Measurements from ENCODE around the gene CAMLG. TPM values are rescaled to one million over a fixed set of nuclear protein-coding genes. Genes with fewer than 3 reads are reported as not detected.
"Not testable (repeated sequence)": the region's sequence is repeated elsewhere in the genome, so short reads cannot be mapped to it uniquely, and the experiment has no call there.

The CAMLG gene
- 10 to 100 TPM; 33.3 to 49.7 (median 34.2) TPM for polyA plus RNA-seq

DNA sequence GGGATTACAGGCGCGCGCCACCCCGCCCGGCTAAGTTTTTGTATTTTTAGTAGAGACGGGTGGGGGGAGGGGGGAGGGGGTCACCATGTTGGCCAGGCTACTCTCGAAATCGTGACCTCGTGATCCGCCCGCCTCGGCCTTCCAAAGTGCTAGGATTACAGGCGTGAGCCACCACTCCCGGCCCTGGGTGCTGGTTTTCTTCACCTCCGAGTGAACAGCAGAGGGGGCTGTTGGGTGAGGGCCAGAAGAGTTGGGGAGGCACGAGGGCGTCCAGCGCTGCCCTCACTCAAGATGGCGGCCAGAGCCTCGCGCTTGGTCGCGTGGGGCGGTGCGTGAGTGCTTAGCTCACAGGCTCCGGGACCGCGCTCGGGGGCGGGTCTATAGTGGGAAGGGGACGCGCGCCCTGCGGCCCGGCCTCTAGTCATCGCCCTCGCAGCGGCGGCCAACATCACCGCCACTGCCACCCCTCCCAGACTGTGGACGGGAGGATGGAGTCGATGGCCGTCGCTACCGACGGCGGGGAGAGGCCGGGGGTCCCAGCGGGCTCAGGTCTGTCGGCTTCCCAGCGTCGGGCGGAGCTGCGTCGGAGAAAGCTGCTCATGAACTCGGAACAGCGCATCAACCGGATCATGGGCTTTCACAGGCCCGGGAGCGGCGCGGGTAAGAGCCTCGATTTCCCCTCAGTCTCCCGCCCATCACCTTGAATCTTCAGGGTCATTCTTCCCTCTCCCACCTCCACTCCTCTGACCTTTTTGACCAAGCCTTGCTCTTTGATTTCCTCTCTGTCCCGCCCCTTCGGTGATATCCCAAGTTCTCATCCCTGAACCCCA lies at the start of gene CAMLG:
TSS of gene CAMLG (plus strand) at position 416 of the 830 bp plus-strand sequence. CDS start at position 489, 73 bp downstream.
- Mint-ChIP-seq H3K4me3 (peak within 1 kb of the TSS; percentile 91 to 99 (median 94)), H3K4me1 (peaks cover 23 to 34% of the 10 kb centered on the region in 2 donors), H3K27me3 (ENCODE audit: low read depth in 3 of 3) (peaks cover 0 to 11% (median 4%) of the 10 kb centered on the region in 3 donors), H3K36me3 (no peaks in the 10 kb centered on the region), H3K9me3 (no peaks in the 10 kb centered on the region), H3K27ac (peak within 1 kb of the TSS; percentile 86 to 96 (median 94))
- DNase-seq, result peak; percentile 97

DNA sequence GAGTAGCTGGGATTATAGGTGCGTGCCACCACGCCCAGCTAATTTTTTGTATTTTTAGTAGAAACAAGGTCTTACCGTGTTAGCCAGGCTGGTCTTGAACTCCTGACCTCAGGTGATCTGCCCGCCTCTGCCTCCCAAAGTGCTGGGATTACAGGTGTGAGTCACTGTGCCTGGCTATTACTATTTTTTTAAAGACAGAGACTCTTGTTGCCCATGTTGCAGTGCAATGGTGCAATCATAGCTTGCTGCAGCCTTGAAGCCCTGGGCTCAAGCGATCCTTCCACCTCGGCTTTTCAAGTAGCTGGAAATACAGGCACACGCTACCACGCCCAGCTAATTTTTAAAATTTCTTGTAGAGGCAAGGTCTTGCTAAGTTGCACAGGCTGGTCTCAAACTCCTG lies 48.2 kb upstream of the CAMLG start:
- not testable (repeated sequence) for H3K4me3 Mint-ChIP-seq; H3K4me1 Mint-ChIP-seq; H3K9me3 Mint-ChIP-seq; DNase-seq; H3K27ac Mint-ChIP-seq; H3K27me3 Mint-ChIP-seq (ENCODE audit: low read depth in 3 of 3)
- peaks cover 17 to 37% (median 22%) of the 10 kb centered on the region in 3 donors for H3K36me3 Mint-ChIP-seq

DNA sequence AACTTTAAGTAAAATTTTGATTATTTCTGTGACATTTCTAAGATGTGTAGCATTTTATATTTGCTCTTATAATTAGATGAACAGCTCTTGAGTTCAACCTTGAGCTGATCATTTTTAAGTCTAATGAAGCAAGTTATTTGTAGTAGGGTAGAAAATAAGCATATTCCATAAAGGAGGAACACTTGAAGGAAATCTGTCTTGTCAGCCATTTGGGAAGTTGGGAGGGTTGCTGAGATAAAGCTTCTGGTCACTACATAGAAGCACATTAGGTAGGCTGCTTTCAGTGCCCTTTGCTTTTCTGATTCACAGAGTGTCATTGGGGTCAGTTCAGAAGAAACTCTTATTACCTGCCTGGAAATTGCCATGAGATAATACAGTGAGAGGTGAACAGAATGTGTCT lies 45.6 kb upstream of the CAMLG start:
- Mint-ChIP-seq H3K4me3 (no peak overlapping the region), H3K9me3 (no peaks in the 10 kb centered on the region), H3K27ac (no peak overlapping the region)

DNA sequence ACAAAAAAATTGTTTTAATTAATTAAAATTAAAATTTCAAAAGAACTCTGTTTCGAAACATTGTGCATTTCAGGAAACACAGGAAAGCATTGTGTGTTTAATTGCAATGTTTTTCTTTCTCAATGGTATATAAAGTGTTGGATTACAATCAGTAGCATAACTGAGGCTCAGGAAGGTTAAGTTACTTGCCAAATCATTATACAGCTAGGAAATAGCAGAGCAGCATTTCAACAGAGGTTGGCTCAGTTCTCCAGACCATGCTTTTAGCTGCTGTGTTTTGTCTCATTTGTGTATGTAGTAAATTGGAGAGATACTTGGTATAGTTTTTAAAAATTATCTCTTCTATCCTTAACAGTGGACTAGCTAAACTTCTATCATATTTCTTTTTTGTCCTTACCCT lies 30.0 kb upstream of the CAMLG start:
- H3K4me1 Mint-ChIP-seq, result no peaks in the 10 kb centered on the region
- DNase-seq, result no peak
- H3K27ac Mint-ChIP-seq, result no peak overlapping the region
- peaks cover 0 to 2% (median 0%) of the 10 kb centered on the region in 3 donors for H3K27me3 Mint-ChIP-seq (ENCODE audit: low read depth in 3 of 3)
- H3K36me3 Mint-ChIP-seq, result peaks cover 13 to 43% (median 16%) of the 10 kb centered on the region in 3 donors
- H3K4me3 Mint-ChIP-seq, result no peak overlapping the region
- H3K9me3 Mint-ChIP-seq, result no peaks in the 10 kb centered on the region

More for the DNA sequence above, 45.6 kb upstream of the CAMLG start:
- Mint-ChIP-seq H3K36me3 (peaks cover 15 to 27% (median 16%) of the 10 kb centered on the region in 3 donors), H3K27me3 (ENCODE audit: low read depth in 3 of 3) (peaks cover 0 to 2% (median 0%) of the 10 kb centered on the region in 3 donors), H3K4me1 (no peaks in the 10 kb centered on the region)
- no peak for DNase-seq

DNA sequence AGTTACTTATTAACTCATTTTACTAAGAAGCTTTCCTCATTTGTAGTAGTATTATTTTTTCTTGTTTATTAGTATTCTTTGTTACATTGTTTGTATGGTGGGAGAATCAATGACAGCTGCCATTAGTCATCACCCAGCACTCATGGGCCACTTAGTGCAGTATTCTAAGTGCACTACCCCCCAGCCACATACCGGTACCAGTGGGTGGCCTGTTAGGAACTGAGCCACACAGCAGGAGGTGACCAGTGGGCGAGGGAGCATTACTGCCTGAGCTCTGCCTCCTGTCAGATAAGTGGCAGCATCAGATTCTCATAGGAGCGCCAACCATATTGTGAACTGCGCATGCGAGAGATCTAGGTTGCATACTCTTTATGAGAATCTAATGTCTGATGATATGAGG lies 24.2 kb upstream of the CAMLG start:
- DNase-seq, result no peak
- peaks cover 19 to 41% (median 28%) of the 10 kb centered on the region in 3 donors for H3K36me3 Mint-ChIP-seq
- peaks cover 0 to 2% (median 0%) of the 10 kb centered on the region in 3 donors for H3K27me3 Mint-ChIP-seq (ENCODE audit: low read depth in 3 of 3)
- H3K9me3 Mint-ChIP-seq, result no peaks in the 10 kb centered on the region
- no peaks in the 10 kb centered on the region for H3K4me1 Mint-ChIP-seq
- no peak overlapping the region for H3K27ac Mint-ChIP-seq
- H3K4me3 Mint-ChIP-seq, result no peak overlapping the region

DNA sequence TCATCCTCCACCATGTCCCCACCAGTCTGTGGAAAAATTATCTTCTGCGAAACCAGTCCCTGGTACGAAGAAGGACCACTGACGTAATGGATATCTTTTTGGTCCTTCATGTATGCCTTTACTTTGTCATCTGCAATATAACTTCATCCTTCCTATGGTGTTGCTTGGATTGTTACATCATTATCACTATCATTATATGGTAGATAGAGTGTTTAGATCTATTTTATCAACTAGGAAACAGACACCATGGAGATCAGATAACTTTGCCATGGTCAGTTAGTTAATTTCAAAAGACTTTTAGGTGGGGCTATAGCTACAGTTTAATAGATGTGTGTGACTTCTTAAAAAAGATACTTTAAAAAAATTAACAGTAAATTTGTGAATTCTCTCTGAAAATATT lies 23.8 kb upstream of the CAMLG start:
- Mint-ChIP-seq H3K4me3 (no peak overlapping the region), H3K4me1 (no peaks in the 10 kb centered on the region), H3K9me3 (no peaks in the 10 kb centered on the region), H3K36me3 (peaks cover 19 to 38% (median 28%) of the 10 kb centered on the region in 3 donors), H3K27ac (no peak overlapping the region), H3K27me3 (ENCODE audit: low read depth in 3 of 3) (no peaks in the 10 kb centered on the region)
- no peak for DNase-seq

DNA sequence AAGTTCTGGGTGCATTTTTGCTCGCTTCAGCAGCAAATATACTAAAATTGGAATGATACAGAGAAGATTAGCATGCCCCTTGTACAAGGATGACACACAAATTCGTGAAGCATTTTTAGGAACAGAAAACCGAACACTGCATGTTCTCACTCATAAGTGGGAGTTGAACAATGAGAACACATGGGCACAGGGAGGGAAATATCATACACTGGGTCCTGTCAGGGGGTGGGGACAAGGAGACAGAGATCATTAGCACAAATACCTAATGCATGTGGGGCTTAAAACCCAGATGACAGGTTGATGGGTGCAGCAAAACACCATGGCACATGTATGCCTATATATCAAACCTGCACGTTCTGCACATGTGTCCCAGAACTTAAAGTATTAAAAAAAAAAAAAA lies 22.9 kb upstream of the CAMLG start:
- not testable (repeated sequence) for H3K4me1 Mint-ChIP-seq; H3K4me3 Mint-ChIP-seq; H3K27ac Mint-ChIP-seq; H3K9me3 Mint-ChIP-seq; DNase-seq; H3K27me3 Mint-ChIP-seq (ENCODE audit: low read depth in 3 of 3)
- peaks cover 15 to 34% (median 25%) of the 10 kb centered on the region in 3 donors for H3K36me3 Mint-ChIP-seq

DNA sequence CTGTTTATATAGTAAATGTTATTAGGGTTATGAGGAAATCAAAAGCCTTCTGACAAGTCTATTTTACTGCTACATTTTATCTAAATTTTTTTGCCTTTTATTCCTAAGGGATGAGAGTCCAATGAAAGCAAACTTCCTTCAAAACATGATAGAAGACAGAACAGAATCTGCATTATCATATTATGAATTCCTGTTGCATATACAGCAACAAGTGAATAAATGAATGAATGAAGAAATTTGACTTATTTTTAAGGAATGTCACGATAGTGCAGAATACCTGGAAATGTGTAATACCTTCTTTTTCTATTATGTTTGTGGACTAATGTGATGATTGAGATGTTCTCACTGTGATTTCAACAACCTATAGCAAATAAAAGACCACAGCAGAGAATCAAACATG lies 13.5 kb upstream of the CAMLG start:
- Mint-ChIP-seq H3K27me3 (ENCODE audit: low read depth in 3 of 3) (no peaks in the 10 kb centered on the region), H3K4me3 (no peak overlapping the region), H3K27ac (no peak overlapping the region), H3K4me1 (no peaks in the 10 kb centered on the region), H3K9me3 (no peaks in the 10 kb centered on the region), H3K36me3 (peaks cover 0 to 20% (median 0%) of the 10 kb centered on the region in 3 donors)
- no peak for DNase-seq

DNA sequence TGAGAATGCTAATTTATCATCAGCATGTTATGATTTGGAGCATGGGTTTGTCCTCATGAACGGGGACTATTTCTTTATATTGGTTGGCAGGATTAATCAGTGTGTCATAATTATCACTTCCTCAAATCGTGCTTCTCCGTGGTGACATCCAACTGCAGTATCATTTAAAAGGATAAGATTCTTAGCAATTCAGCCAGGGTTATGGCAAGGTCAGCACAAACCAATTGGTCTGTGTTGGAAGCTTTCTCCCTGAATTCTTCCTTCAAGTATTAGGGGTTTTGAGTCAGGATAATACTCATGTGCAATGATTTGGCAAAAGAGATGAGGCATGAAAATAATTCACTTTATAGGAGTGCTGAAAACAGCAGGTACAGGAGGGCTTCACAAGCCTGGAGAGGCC lies 5.5 kb upstream of the CAMLG start:
- Mint-ChIP-seq H3K4me1 (peaks cover 3 to 5% of the 10 kb centered on the region in 2 donors), H3K9me3 (no peaks in the 10 kb centered on the region), H3K36me3 (no peaks in the 10 kb centered on the region), H3K4me3 (no peak overlapping the region), H3K27me3 (ENCODE audit: low read depth in 3 of 3) (peaks cover 0 to 2% (median 0%) of the 10 kb centered on the region in 3 donors), H3K27ac (no peak overlapping the region)
- DNase-seq, result no peak

DNA sequence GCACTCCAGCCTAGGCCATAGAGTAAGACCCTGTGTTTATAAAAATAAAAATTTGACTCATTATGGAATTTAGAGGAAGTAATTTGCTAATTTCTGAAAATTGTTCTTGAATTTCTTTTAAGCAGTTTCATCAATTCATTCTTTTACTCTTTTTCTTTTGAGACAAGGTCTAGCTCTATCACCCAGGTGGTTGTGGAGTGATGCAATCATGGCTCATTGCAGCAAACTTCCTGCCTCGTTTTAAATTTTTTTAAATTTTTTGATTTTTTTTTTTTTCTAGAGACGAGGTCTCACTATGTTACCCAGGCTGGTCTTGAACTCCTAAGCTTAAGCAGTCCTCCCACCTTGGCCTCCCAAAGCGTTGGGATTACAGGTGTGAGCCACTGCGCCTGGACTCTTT lies 3.1 kb upstream of the CAMLG start:
- Mint-ChIP-seq H3K27me3 (ENCODE audit: low read depth in 3 of 3) (peaks cover 0 to 11% (median 4%) of the 10 kb centered on the region in 3 donors), H3K36me3 (no peaks in the 10 kb centered on the region), H3K4me1 (peaks cover 18 to 21% of the 10 kb centered on the region in 2 donors), H3K27ac (no peak overlapping the region), H3K4me3 (no peak overlapping the region), H3K9me3 (no peaks in the 10 kb centered on the region)
- DNase-seq, result no peak

DNA sequence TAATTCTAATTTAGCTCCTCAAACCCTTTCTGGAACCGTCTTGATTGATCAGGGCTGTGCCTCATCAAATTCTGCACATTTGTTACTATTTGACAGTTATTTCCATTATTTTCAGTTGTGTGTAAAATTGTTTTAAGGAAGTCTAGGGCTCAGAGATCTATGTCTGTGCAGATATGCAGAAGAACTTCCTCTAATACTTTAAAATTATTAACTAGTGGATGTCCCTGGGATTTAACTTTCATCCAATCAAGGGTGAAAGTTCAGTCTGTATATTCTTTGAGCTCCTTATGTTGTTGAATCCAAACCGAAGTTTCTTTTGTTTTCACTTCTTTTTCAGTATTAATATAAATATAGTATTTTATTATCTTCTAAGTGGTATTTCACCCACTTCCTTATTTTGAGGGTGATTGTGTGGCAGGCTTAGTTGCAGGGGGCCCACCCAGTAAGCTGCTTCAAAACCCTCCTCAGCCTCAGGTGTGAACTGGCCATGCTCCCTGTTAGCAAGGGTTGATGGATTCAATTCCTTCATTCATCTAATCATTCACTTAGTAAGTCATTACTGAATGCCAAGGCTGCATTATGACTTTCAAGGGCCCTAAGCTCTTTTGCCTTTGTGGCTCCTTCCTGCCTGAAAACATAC lies 2.1 kb upstream of the CAMLG start:
- DNase-seq, result no peak
- Mint-ChIP-seq H3K4me3 (no peak overlapping the region), H3K4me1 (peaks cover 21 to 31% of the 10 kb centered on the region in 2 donors), H3K36me3 (no peaks in the 10 kb centered on the region), H3K9me3 (no peaks in the 10 kb centered on the region), H3K27ac (peak overlapping the region in 1 of 6 donors; percentile 24), H3K27me3 (ENCODE audit: low read depth in 3 of 3) (peaks cover 0 to 11% (median 4%) of the 10 kb centered on the region in 3 donors)

DNA sequence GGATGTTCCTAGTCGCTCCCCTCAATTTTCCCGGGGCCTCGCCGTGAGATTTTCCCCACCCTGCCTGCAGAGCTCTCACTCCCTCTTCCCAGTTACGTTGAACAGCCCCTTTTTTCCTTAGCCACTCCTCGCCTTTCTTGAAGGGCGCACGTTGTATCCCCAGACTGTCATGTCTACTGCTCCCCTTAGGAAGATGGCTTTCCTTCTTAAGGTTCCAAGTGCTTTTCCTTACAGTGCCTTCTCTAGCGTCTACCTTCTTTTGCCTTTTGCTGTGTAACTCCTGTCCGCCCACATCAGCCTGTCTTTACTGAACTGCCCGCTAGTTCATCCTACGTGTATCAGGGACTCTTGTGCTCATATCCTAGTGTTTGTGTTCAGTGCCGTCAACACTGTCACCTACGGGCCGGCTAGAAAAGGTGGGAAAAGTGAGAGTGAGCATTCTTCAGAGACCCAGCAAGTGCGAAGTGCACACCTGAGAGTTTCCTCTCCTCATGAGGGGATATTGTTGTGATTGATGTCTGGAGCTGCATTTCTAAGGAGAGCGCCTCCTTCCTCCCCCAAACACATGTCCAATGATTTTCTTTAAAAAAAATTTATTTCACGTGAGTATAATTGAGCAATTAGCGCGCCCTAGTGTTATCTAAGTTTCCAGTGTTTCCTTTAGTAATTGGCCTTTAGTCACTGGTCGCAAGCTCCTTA lies 764 bp downstream of the CAMLG start:
- peak; percentile 10 to 19 (median 15) for DNase-seq
- H3K27ac Mint-ChIP-seq, result peak overlapping the region; percentile 86 to 96 (median 94)
- peak overlapping the region; percentile 91 to 99 (median 94) for H3K4me3 Mint-ChIP-seq
- peaks cover 0 to 11% (median 5%) of the 10 kb centered on the region in 3 donors for H3K27me3 Mint-ChIP-seq (ENCODE audit: low read depth in 3 of 3)
- H3K36me3 Mint-ChIP-seq, result no peaks in the 10 kb centered on the region
- H3K4me1 Mint-ChIP-seq, result peaks cover 23 to 34% of the 10 kb centered on the region in 2 donors
- no peaks in the 10 kb centered on the region for H3K9me3 Mint-ChIP-seq

DNA sequence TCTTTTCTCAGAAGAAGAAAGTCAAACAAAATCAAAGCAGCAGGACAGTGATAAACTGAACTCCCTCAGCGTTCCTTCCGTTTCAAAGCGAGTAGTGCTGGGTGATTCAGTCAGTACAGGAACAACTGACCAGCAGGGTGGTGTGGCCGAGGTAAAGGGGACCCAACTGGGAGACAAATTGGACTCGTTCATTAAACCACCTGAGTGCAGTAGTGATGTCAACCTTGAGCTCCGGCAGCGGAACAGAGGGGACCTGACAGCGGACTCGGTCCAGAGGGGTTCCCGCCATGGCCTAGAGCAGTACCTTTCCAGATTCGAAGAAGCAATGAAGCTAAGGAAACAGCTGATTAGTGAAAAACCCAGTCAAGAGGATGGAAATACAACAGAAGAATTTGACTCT lies 2.7 kb downstream of the CAMLG start:
- Mint-ChIP-seq H3K4me1 (peaks cover 23 to 34% of the 10 kb centered on the region in 2 donors), H3K27ac (no peak overlapping the region), H3K4me3 (no peak overlapping the region), H3K9me3 (no peaks in the 10 kb centered on the region), H3K36me3 (no peaks in the 10 kb centered on the region), H3K27me3 (ENCODE audit: low read depth in 3 of 3) (peaks cover 0 to 11% (median 6%) of the 10 kb centered on the region in 3 donors)
- DNase-seq, result no peak

DNA sequence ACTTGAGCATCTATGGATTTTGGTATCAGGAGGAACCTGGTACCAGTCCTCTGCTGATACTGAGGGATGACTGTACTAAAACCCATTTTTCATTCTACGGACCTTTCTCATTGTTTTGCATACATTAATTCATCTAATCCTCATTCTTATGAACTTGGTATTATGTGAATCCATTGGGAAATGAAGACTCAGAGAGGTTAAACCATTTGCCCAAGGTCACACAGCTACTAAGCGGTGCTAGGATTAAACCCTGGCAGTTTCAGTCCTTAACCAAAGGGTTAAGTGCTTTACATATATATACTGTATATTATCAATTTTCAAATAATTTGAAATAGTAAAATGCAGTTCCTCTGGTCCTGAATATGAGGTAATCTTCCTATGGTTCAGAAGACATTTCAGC lies 3.8 kb downstream of the CAMLG start:
- Mint-ChIP-seq H3K36me3 (no peaks in the 10 kb centered on the region), H3K27ac (no peak overlapping the region), H3K9me3 (no peaks in the 10 kb centered on the region), H3K4me1 (peaks cover 23 to 34% of the 10 kb centered on the region in 2 donors), H3K27me3 (ENCODE audit: low read depth in 3 of 3) (peaks cover 0 to 11% (median 6%) of the 10 kb centered on the region in 3 donors), H3K4me3 (no peak overlapping the region)
- DNase-seq, result no peak
